HG03520 (cell line): ENCODE data around the gene EVC.

ENCODE experiments used
- ATAC-seq: cut with Tn5 transposase; IDR thresholded peaks from one replicate; pipeline ENCODE4 v1.9.1; 2021; ENCODE audit warnings: mild to moderate bottlenecking, moderate library complexity; ENCODE audit not compliant: unreplicated experiment

The EVC gene

DNA sequence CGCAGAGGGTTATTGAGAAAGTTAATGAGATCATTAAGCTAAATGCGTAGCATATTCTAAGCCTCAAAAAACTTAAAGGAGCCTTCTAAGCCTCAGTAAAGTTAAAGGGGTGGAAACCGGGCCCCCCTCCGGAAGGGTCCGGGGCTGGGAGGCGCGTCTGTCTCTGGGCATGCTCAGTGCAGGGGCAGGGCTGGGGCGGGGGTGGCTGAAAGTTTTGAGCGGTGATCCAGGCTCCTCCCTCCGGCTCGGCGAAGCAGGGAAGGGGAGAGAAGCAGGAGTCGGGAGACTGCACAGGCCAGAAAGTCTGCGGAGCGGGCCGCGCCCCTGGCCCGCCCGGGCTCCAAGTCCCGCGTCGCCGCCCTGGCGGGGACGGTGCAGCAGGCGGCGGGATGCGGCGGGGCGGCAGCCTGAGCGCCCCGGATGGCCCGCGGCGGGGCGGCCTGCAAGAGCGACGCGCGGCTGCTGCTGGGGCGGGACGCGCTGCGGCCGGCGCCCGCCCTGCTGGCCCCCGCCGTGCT, at the start of gene EVC:
Gene EVC (plus strand): TSS at position 241 of the 518 bp plus-strand sequence. CDS start 180 bp downstream, at position 421.
- no peak for ATAC-seq

DNA sequence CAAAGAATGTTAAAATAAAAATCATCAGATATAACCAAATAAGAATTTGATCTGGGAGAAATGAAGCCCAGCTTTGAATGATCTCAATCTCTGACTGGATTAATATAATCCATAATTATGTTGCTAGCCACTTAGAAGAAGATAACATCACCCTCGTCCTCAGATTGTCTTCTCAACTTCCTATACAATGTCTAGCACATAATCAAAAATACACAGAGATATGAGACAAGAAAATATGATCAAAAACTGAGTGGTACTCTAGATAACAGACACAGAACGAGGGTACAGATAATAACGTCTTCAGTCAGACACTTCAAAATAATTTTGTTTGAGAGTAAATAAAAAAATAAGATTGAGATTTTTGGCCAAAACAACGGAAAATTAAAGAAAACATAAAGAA, 49.8 kb upstream of the EVC start:
- ATAC-seq, result no peak

DNA sequence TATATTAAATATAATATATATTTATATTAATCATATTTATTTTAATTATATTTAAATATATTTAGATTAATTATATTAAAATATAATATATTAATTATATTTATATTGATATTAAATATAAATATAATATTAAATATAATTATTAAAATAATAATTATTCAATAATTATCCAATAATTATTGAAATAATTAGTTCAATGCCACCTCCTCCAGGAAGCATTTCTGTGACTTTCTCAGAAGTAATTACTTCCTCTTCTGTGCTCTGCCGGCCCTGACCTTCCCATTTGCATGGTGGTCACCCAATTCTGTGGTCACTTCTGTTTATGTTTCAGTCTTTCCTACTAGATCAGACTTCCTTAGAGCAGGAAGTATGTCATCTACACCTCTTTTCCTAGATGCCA, 48.4 kb upstream of the EVC start:
- ATAC-seq, result no peak

DNA sequence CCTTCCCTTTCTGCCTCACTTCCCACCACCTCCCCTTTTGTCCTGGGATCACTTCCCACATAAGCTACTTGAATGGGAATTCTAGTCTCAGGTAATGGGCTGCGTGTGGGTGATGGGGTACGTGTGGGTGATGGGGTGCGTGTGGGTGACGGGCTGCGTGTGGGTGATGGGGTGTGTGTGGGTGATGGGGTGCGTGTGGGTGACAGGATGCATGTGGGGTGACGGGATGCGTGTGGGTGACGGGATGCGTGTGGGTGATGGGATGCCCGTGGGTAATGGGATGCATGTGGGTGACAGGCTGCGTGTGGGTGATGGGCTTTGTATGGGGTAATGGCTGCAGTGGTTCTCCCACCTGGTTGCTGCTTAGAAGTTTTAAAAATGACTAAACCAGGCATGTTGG, 46.2 kb upstream of the EVC start:
- no peak for ATAC-seq

DNA sequence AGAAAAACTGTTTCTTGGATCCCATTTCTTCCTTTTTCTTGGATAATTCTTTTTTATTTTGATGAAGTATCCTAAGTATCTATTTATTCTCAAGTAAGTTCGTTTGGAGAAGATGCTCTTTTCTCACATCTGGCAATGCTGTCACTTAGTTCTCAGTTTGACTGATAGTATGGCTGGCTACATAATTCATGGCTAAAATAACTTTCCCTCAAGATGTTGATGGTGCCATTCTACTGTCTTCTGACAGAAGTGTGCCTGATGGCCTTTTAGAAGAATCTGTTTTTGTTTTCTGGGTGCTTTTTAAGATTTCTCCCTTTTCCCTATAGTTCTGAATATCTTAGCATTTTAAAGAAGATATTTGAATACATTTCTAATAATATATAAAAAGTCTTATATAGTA, 44.3 kb upstream of the EVC start:
- ATAC-seq, result no peak

DNA sequence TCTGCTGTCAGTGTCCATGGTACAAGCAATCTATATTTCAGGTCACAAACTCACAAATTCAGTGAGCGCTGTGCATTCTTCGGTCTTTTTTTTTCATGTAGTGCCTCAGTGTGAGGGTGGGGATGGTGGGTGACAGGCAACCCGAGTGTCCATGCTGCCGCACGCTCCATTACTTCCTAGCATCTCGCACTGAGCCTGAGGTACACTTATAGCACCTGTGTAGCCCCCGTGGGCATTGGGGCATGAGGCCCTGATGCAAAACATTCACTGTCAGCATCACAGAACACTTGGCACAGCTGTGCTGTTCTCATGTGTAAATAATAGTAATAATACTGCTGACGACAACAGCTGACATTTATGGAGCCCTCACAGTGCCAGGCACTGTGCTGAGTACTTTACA, 34.2 kb upstream of the EVC start:
- ATAC-seq, result no peak

DNA sequence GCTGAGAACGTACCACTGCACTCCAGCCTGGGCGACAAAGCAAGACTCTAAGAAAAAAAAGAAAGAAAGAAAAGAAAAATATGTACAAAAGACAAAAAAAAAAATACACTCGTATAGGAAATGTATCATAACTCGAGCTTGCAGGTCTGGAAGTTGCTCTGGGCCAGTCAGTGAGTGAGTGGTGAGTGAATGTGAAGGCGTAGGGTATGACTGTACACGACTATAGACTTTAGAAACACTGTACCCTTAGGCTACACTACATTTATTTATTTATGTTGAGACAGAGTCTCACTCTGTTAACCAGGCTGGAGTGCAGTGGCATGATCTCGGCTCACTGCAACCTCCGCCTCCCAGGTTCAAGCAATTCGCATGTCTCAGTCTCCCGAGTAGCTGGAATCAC, 32.0 kb upstream of the EVC start:
- no peak for ATAC-seq

DNA sequence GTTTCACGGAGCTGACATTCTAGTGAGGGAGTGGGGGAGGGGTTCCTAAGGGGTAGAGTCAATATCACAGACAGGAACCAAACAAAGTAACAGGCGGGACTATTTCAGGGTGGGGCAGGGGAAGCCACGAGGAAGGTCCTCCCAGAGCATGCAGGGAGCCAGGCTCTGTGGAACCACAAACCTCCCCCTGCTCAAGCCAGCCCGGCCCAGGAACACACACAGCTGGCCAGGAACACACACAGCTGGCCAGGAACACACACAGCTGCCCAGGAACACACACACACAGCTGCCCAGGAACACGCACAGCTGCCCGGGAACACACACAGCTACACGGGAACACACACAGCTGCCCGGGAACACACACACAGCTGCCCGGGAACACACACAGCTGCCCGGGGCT, 27.4 kb upstream of the EVC start:
- ATAC-seq, result no peak

DNA sequence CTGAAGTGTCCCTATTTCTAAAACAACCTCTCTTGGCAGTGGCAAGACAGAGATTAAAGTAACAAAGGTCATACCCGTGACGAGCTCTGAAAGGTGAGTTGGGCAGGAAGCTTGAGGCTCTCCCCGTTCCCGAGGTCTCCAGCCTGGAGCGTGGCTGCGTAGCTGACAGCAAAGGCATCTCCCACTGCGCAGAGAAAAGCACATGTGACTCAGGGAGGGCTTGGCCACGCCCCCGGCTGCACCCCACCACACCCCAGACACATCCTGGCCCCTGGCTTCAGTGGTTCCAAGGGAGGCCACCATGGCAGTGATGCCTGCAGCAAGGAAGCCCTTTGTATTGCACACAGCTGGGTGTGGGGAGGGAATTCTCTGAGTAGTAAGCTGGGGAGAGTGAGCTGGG, 25.7 kb upstream of the EVC start:
- ATAC-seq, result no peak

DNA sequence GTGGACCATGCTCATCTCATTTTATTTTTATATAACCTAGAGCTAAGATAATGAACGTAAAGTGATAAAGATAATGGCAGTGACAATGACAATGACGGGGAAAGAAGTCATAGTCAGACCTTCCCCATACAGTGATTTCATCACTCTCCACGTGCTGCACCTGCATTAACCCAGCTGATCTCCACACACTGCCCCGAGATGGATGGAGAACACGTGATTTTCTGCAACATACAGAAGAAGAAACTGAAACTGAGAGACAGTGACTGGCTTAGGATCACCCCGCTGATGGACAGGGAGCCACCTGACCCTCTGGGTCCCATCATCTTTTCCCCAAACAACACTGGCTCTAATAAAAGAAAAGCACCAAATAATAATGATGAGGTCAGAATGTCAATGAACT, 24.7 kb upstream of the EVC start:
- ATAC-seq, result no peak

DNA sequence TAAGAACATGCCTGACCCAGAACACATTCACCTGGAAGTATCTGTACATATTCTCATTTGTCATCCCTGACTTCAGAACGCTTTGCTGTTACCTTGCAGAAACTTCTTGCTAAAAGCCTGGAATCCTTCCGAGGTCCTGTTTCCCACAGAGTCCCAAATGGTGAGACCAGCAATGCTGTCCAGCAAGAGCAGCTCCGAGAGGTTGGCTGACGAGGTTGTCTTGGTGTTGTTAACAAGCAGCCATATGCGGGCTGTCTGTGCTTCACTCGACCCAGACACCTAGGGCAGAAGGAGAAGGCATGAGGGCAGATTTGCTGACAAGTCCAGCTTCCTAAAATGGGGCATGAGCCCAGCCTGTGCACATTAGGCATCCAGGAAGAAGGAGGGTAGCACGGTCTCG, 21.9 kb upstream of the EVC start:
- no peak for ATAC-seq

DNA sequence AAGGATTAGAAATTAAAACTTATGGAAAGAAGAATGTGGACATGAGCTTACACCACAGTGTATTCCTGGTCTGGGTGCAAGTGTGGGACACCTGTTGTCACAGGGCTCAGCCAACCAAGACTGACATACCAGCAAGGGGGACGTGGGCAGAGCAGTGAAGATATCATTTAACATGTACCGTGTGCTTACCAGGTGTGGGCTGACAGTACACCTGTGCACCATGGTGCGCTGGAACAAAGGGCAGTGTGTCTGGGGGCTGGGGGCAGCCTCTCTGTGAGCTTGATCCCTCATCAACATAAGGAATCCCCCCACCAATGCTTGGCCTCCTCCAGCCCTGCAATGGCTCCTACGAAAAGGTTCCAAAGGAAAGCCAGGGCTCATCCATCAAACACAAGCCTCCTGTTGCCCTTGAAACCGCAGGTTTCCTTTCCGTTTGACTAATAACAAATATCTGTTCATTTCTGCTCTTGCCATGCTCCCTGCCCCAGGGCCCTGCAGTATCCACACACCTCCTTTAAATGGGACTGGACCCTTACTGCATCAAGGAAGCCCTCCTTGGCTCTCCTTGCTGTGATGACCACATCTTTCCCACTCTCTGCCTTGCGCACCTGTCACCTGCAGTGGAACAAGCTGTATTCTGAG, 19.4 kb upstream of the EVC start:
- no peak for ATAC-seq

DNA sequence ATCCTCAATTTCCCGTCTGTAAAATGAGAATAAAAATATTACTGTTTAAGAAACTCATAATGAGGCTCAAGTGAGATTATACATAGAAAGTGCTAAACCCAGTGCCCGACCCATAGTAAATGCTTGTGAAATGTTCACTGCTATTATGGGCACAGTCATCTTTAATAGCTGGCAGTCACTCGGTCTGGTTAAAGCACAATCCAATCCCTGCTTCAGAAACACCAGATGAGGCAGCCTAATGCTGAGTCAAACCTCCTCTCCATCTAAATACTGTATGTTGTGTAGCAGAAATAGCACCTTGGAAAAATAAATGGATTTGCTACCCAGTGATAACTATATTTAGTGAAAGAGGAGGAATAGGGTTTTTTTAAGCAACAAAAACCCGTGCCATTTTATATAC, 17.1 kb upstream of the EVC start:
- no peak for ATAC-seq

DNA sequence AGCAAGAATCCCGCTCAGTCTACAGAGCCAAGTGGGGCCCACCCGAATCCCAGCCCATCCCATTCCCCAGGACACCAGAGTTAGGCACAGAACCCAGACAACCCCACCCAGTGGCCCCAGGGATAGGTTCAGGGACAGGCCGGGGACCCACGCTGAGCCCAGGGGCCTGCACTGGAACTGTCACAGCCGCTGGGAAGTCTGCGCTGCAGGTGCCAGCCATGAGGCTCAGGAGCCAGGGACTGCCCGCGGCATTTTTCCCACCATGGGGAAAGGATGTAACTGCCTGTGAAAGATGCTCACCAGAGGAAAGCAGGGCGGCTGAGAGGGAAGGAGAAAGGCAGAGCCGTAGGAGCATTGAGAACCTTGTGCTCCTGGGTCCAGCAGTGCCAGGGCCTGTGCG, 14.7 kb upstream of the EVC start:
- ATAC-seq, result no peak

DNA sequence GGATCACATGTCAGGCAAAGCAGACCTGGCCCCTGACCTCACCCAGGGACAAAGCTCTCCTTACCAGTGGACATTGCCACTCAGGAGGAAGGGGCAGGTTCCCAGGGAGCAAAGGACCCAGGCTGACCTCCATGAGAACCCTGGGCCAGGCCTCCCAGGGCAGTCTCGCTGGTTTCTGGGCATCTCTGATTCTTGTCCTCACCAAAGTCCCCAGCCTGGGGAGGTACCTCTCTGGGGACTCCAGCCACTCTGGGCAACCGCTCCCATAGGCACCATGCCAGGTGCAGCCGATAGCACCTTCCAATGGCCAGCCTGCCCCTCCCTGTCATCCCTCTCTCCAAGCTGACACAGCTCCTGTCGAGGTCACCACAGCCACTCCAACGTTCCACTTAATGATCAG, 10.5 kb upstream of the EVC start:
- no peak for ATAC-seq

DNA sequence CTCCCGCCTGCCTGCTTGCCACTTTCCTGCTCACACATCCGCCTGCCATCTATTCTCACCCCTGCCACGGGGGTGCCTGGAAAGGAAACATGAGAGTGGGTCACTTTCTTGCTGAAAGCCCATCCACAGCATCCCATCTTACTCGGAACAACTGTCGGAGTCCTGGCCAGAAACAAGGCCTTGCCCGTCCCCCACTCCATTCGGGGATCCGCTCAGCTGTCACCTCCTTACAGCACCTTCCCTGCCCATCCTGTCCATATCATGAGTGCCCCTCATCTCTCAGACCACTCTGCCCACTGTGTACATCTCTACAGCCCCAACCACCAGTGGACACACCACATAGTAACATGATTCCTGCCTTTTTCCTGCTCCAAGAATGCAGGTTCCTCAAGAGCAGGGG, 9.0 kb upstream of the EVC start:
- no peak for ATAC-seq

DNA sequence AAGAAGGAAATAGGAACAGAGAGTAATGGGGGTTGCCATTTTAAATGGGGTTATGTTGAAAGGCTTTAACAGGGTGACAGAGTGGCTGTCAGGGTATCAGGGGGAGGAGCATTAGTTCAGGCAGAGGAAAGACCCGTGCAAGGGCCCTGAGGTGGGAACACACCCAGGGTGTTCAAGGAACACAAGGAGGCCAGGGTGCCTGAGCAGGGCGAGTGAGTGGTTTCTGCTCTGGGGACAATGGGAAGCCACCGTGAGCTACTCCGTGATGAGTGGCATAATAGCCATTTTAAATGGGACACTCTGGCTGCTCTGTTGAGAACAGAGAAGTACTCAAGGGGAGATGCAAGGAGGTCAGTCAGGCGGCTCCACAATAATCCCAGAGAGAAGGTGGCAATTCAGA, 7.2 kb upstream of the EVC start:
- no peak for ATAC-seq

DNA sequence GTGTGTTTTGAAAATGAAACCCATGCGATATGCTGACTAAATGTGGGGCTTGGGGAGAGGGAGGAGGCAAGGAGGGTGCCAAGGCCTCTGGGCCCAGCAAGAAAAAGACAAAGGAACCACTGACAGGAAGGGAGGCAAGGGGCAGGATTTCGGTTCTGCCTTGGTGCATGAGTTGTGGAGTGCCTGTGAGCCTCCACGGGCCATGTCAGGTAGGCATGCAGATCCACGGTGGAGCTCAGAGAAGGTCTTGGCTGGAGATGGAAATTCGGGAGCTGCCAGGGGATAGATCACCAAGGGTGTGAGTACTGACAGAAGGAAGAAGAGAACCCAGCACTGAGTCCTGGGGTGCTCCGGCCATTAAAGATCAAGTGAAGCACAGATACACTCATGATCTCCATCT, 6.7 kb upstream of the EVC start:
- no peak for ATAC-seq

DNA sequence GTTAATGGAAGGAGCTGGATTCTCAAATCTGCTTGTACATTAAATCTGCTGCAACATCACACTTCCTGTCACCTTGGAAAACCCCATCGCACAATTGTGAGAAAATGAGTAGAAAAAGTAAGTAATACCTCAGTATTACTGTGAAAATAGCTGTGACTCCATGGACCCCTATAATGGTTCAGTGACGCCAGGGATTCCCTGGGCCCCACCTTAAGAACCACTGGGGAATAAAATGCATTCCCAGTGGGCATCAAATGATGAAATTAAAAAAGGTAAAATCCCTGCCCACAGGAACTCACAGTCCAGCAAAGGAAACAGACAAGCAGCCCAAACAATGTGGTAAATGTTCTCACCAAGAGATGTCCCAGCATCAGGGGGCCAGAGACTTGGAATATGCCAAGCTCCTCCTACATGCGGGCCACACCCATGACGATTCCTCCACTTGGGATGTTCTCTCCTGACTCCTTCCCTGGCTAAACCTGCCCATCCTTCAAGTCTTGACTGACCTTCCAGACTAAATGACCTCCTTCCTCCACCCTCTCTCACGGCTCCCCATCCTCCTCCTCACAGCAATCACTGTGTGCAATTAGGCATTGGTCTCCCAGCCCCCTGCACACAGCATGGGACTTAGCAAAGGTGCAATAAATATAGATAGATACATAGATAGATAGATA, 5.2 kb upstream of the EVC start:
- ATAC-seq, result no peak

DNA sequence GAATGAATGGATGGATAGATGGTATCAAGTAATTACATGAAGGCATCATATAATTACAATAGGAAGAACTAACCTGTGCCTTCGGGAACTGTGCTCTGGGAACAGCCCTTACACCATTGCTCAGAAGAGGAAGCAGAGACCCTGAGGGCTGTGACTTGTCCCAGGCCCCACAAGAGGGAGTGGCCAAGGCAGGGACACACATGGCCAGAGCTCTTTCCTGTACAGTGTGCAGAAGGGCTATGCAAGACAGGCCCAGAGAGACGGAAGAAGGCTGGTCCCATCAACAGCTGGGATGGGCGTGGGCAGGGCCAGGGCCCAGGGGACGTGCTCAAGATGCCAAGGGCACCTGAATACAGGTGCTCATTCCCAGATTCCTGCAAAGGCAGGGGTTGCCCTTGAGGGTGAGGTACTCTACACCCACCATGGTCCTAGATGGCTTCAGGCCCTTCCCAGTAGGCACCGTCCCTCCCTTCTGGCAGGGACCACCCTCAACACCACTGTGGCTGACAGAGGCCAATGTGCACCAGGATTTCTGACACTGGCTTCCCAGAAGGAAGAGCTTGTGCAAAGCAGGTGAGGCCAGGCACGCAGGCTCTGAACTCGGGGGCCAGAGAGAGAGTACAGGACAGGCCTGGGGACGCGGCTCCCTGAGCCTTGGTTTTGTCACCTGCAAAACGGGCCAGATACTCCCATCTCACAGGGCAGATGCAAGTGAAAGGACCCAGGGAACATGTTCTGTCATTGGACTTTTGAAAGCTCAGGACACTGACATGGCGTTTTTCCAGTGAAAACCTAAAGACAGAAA, 4.3 kb upstream of the EVC start:
- no peak for ATAC-seq

DNA sequence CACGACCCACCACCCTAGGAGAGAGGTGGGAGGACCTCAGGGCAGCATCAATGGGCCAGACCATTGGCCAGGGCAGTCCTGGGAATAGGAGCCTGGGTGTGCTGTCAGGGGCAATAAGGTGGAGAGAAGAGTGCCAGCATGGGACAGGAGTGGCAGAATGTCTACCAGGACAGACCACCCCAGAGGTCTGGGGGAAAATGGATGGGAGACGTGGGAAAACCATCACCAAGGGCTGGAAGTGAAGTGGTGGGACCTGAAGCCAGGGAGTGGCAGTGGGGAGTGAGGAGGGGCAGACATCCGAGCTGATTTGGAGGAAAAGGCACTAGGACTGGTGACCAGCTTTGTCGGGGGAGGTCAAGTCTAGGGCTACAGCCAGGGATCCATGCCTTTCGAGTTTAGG, 3.6 kb upstream of the EVC start:
- ATAC-seq, result no peak
